Iris pigment epithelial cell (primary cell): ENCODE data around the gene PLA2R1.

Experiments
- DNase-seq: peaks from one replicate; pipeline ENCODE4 v3.0.0-alpha.2; 2011; ENCODE audit warnings: low read depth

Gene PLA2R1

GRCh38 chr2:160033732-160034392 lies 28.6 kb downstream of the PLA2R1 start:
- DNase-seq = peak; percentile 79

- DNase-seq = no peak
Observed at GRCh38 chr2:160029270-160029628, 33.2 kb downstream of the PLA2R1 start.

- DNase-seq = peak; percentile 47
Observed at GRCh38 chr2:160028431-160029269, 33.8 kb downstream of the PLA2R1 start.

DNA sequence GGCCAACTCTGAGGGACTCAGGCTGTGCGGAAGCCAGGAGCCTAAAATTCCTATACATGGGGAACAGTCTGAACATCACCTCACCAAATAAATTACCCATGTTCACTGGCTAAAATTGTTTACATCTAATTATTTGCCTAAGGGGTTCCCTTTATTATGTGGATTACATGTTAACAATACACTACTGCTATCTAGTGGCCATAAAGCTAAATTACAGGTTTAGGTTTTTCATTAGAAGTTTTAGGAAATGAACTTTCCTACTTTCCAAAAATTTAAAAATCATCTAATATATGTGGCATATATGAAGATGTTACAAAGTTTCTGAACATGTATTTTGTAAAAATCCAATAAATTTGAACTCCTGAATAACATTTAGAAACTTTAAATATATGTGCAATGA lies 40.3 kb downstream of the PLA2R1 start:
- DNase-seq = no peak

DNA sequence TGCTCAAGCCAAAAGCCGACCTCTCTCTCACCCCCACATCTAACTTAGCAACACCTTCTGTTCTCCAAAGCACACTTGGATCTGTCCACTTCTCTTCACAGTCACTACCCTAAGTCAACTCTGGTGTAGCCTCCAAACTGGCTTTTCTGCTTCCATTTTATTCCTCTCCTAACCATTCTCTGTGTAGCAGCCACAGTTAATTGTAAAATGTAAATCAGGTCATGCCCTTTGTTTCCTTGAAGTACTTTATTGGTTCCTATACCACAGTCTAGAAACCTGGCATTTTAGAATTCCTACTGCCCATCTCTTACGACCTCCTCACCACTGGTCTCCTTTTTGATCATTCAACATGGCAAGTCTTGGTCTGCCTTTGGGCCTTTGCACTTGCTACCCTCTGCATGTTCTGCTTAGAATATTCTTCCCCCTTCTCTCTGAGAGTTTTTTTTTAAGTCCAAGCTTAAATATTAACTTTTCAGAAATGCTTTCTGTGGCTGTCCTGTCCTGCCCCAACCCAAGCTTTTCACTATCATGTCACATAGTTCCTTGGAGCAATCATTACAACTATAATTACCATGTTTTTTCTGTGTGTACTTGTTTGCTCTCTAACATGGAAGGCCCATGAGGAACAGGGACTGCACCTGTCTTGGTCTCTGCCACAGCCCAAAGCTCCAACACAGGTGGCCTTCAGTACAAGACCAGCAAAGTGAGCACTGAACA lies 42.9 kb downstream of the PLA2R1 start:
- DNase-seq = no peak

GRCh38 chr2:160015746-160016145 lies 46.7 kb downstream of the PLA2R1 start:
- peak; percentile 24 for DNase-seq

GRCh38 chr2:160014227-160014626 lies 48.2 kb downstream of the PLA2R1 start:
- DNase-seq = no peak

DNA sequence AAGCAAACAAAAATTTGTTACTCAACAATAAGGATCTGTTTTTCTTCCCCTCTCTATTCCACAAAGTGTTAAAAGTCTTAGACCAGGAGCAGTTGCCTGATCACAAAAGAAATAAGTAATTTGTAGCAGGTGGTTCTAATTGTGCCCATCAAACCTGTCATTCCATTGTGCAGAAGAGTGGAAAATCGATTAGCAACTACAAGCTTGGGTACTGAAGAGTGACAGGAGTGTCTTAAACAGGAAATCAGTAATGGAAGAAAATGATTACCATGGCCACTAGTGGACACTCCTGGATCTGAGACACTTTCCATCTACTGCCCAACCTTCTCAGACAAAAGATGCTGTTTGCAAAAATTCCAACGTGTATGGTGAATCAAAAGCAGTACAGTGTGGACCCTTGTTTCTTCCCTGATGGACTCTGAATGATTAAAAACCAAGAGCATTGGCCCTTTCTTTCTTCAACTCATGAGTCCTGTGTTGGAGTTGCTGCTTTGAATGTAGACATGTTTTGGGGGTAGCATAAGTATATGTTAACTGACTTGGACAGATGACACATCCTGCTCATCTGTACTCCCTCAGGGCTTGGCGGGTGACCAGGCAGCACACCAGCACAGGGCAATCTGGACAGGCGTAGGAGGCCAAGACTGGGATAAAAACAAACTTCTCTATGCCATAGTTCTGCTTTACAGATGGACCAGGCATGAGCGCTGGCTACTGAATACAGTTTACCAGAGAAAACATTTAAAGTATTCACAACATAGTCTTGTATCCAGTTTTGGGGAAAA lies 51.9 kb downstream of the PLA2R1 start:
- DNase-seq = peak; percentile 24

DNA sequence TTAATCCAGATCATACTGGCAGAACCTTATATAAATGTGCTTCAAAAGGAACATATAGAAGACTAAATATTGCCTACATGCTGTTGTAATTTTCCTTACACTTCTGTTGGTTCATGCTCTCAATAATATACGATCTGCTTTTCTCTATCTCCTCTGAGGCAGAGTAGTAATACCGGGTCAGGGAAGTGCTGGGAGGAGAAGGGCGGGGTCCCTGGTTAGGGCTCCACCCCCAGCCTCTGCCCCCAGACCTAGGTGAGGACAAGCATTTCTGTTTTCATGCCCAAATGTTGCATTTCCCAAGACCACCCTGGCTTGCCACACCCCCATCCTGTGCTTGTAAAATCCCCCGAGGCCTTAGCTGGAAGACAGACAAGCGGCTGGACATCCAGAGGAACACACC lies 55.3 kb downstream of the PLA2R1 start:
- DNase-seq = no peak

GRCh38 chr2:160006475-160006874 lies 55.9 kb downstream of the PLA2R1 start:
- no peak for DNase-seq

- no peak for DNase-seq
Observed at GRCh38 chr2:160005908-160006307, 56.5 kb downstream of the PLA2R1 start.

DNA sequence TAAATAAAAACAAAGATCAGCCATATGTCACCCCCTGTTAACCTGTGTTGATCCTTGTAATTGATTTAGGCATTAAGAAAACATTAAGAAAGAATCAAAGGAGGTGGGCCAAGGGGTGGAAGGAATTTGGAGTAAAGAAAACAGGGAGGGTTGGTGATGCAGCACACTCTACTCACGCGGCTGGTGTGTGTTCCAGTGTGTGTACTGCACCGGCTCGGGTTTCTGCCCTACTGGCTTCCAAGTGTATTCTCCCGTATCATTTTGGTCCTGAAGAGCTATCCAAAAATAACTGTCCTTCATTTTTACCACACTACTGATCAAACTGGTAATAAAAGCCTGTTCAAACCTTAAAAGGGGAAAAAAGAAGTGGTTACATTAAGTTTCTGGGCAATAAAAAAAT lies 56.9 kb downstream of the PLA2R1 start:
- no peak for DNase-seq

GRCh38 chr2:159998961-159999360 lies 63.5 kb downstream of the PLA2R1 start:
- DNase-seq = peak; percentile 53

GRCh38 chr2:159998243-159998642 lies 64.2 kb downstream of the PLA2R1 start:
- DNase-seq = peak; percentile 68

DNA sequence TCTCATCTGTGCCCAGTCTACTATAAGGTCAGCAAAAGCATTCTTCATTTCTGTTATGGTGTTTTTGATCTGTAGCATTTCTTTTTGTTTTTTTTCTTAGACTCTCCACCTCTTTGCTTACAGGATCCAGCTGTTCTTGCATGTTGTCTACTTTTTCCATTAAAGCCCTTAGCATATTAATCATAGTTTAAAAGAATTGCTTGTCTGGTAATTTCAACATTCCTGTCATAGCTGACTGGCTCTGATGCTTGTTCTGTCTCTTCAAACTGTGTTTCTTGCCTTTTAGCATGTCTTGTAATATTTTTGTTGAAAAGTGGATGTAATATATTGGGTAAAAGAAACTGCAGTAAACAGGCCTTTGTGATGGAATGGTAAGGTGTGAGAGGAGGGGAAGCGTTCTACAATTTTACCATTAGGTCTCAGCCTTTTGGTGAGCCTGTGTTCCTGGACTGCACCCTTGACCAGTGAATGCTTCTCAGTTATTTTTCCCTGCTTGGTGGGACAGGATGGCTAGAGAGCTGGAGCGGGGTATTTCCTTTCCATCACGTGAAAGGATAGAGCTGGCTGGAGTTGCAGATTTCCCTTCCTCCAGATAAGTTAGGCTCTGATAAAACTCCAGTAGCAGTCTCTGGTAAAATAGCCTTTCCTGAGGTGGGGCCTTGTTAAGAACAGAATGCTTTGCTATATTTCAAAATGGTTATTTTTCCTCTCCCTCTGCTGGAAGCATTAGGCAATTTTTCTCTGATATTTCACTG lies 65.4 kb downstream of the PLA2R1 start:
- peak; percentile 79 for DNase-seq

- no peak for DNase-seq
Observed at GRCh38 chr2:159995038-159995437, 67.4 kb downstream of the PLA2R1 start.

- no peak for DNase-seq
Observed at GRCh38 chr2:159989249-159989648, 73.2 kb downstream of the PLA2R1 start.

- no peak for DNase-seq
Observed at GRCh38 chr2:159988412-159988970, 73.9 kb downstream of the PLA2R1 start.

DNA sequence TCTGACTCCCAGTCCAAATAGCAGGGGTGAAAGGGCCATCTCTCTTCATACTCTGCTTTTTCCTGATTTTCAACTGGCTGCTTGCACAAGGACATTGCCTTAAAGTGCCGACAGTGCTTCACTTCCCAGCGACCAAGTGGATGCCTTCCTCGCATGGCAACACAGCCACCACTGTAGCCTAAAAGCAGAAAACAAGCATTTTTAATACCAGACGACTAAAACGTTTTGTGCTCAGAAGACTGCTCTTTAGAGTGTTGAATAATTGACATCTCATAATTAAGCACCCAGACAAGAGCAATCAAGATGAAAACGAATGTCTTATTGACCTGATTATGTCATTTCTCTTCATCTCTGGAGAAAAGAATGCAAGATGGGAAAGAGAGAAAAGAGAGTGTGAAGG lies 75.2 kb downstream of the PLA2R1 start:
- DNase-seq = no peak

GRCh38 chr2:159985656-159986055 lies 76.8 kb downstream of the PLA2R1 start:
- DNase-seq = no peak

GRCh38 chr2:159984034-159984433 lies 78.4 kb downstream of the PLA2R1 start:
- no peak for DNase-seq
